Tibial nerve (tissue), 3 donors: ENCODE measurements around the gene CALCA.

Experiments used
- CTCF ChIP-seq, 5 experiments: fragments of 200-600 bp in 3 of 5; fragments of 450-650 bp in 2 of 5; sonication (generic) in 3 of 5; IDR thresholded peaks; one replicate each; pipeline ENCODE4 v1.5.1; 2016 to 2019; ENCODE audit warnings: antibody characterized with exemption in 5 of 5, mild to moderate bottlenecking in 3 of 5, moderate library complexity in 2 of 5
- POLR2A ChIP-seq, 2 donors: fragments of 450-650 bp; IDR thresholded peaks; one replicate each; pipeline ENCODE4 v1.6.1; 2017; ENCODE audit warnings: antibody characterized with exemption in 2 of 2, mild to moderate bottlenecking in 2 of 2, moderate library complexity in 2 of 2

- TF ChIP-seq CTCF (IDR thresholded peaks at IDR 0.05) (no peak), POLR2A (IDR thresholded peaks at IDR 0.05) (no peak)
Observed at GRCh38 chr11:14956111-14956510, 16.0 kb downstream of the CALCA start.
